A673 (cell line): ENCODE measurements around the gene CALCR. TPM values are rescaled to one million over a fixed set of nuclear protein-coding genes. Genes with fewer than 3 reads are reported as not detected.
A peak's percentile ranks its signal among the peaks of the same experiment; 100 is the strongest.

ENCODE experiments used
- BruUV-seq: library from RNA; stranded (reverse); fragments of 400-500 nt; replicated peaks from 2 replicates; lab custom pipeline; 2021; lab: Mats Ljungman, UMichigan
- CTCF ChIA-PET: fragments of 300-600 bp; sonication (Branson Sonifier 250); formaldehyde crosslinking; loops from one replicate; lab custom pipeline; 2022; ENCODE audit warnings: antibody characterized with exemption; lab: Charles Lee
- POLR2A ChIA-PET: fragments of 300-600 bp; sonication (Branson Sonifier 250); formaldehyde crosslinking; loops from one replicate; lab custom pipeline; 2022; ENCODE audit warnings: antibody characterized with exemption; ENCODE audit not compliant: low non-redundant PET; lab: Charles Lee
- DNase-seq: peaks from one replicate; pipeline ENCODE4 v3.0.0-alpha.2; 2015; ENCODE audit warnings: low spot score
- H3K27ac ChIP-seq: fragments of 200-600 bp; sonication (generic); 2 replicates; pipeline ENCODE4 v1.5.1; 2016; ENCODE audit warnings: mixed run types, low read depth, mild to moderate bottlenecking, mixed read lengths, antibody characterized with exemption, low read length; ENCODE audit not compliant: poor library complexity, severe bottlenecking
- H3K27me3 ChIP-seq: fragments of 200-600 bp; sonication (generic); replicated peaks from 2 replicates; pipeline ENCODE4 v1.6.1; 2017; ENCODE audit warnings: mixed run types, low read depth, mild to moderate bottlenecking, mixed read lengths, antibody characterized with exemption, low read length; ENCODE audit not compliant: insufficient read depth, poor library complexity
- H3K36me3 ChIP-seq: fragments of 200-600 bp; sonication (generic); 2 replicates; pipeline ENCODE4 v1.6.1; 2016; ENCODE audit warnings: mixed run types, mild to moderate bottlenecking, mixed read lengths, antibody characterized with exemption, low read length; ENCODE audit not compliant: insufficient read depth, poor library complexity, severe bottlenecking
- H3K4me1 ChIP-seq: fragments of 200-600 bp; sonication (generic); 2 replicates; pipeline ENCODE4 v1.6.1; 2017; ENCODE audit warnings: mixed run types, mild to moderate bottlenecking, mixed read lengths, antibody characterized with exemption, low read length; ENCODE audit not compliant: insufficient read depth, poor library complexity, severe bottlenecking
- H3K4me3 ChIP-seq: fragments of 200-600 bp; sonication (generic); 2 replicates; pipeline ENCODE4 v1.5.1; 2016; ENCODE audit warnings: low read depth, mixed run types, mild to moderate bottlenecking, mixed read lengths, low read length; ENCODE audit not compliant: poor library complexity, severe bottlenecking
- H3K9me3 ChIP-seq: fragments of 200-600 bp; sonication (generic); 2 replicates; pipeline ENCODE4 v1.6.1; 2016; ENCODE audit warnings: mixed run types, low read depth, mild to moderate bottlenecking, mixed read lengths, antibody characterized with exemption, low read length; ENCODE audit not compliant: poor library complexity, severe bottlenecking
- EZH2 ChIP-seq: fragments of 200-600 bp; sonication (generic); IDR thresholded peaks from 2 replicates; pipeline ENCODE4 v1.6.1; 2017; ENCODE audit warnings: borderline replicate concordance, low read depth, mild to moderate bottlenecking, mixed read lengths, antibody characterized with exemption, low read length; ENCODE audit not compliant: poor library complexity, severe bottlenecking
- intact Hi-C: fragments of 100-400 bp; cut with micrococcal nuclease; formaldehyde crosslinking; loops from one replicate; pipeline ENCODE4 v1.10.0; 2022; ENCODE audit not compliant: unreplicated experiment
- total RNA-seq: library from RNA; stranded (reverse); gene quantifications from 2 replicates; pipeline ENCODE4 v1.2.3, GENCODE V29; 2021
- TF ChIP-seq, protein P1 (sequence below): fragments of 300-800, 200-600 bp; sonication (generic); conservative IDR thresholded peaks from 2 replicates; pipeline ENCODE4 v1.5.1; 2017; ENCODE audit warnings: low read depth, mild to moderate bottlenecking, antibody characterized with exemption, low read length, moderate library complexity, mixed read lengths

The CALCR gene
- total RNA-seq, 1 experiment from 2014 or later: not detected

DNA sequence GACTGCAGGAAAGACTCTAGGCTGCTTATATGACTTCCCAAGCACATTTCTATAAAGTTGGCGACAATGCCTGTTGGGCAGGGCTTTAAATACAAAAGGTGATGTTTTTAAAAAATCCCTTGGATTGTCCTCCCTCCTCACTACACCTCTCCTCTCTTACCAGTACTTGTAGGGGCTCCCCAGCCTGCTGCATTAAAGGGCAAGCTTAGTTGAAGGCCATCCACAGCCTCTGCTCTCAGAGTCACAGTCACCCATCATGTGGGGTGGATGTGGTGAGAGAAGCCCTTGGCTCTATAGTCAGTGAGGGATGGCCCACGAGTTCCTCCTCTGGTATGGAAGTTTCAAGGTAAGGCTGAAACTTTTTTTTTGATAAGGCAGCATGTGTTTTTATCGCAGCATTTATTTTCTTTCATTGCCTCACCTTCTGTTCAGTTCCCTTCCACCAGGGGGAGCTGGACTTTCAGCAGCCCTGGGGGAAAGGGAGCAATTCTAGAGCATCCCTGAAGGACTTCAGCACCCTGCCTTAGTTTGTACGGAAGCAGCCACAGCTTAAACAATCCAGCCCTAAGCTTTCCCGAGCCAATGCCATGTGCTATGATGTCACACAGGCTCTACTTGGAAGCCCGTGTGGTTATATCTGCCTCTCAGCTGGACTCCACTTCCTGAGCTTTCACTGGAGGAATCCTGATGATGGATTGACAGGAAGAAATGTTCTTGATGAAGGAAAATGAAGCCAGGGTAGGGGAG lies 131.9 kb downstream of the CALCR start:
- Histone ChIP-seq H3K4me3 (no peak overlapping the region), H3K9me3 (no peaks in the 10 kb centered on the region), H3K4me1 (no peaks in the 10 kb centered on the region), H3K27ac (no peak overlapping the region), H3K36me3 (no peaks in the 10 kb centered on the region), H3K27me3 (no peaks in the 10 kb centered on the region)
- POLR2A ChIA-PET: no interaction called here
- TF ChIP-seq, protein P1, sequence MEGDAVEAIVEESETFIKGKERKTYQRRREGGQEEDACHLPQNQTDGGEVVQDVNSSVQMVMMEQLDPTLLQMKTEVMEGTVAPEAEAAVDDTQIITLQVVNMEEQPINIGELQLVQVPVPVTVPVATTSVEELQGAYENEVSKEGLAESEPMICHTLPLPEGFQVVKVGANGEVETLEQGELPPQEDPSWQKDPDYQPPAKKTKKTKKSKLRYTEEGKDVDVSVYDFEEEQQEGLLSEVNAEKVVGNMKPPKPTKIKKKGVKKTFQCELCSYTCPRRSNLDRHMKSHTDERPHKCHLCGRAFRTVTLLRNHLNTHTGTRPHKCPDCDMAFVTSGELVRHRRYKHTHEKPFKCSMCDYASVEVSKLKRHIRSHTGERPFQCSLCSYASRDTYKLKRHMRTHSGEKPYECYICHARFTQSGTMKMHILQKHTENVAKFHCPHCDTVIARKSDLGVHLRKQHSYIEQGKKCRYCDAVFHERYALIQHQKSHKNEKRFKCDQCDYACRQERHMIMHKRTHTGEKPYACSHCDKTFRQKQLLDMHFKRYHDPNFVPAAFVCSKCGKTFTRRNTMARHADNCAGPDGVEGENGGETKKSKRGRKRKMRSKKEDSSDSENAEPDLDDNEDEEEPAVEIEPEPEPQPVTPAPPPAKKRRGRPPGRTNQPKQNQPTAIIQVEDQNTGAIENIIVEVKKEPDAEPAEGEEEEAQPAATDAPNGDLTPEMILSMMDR: peak; percentile 75
- TF ChIP-seq EZH2: no peak
- DNase-seq: peak; percentile 78
- no TSS peak for BruUV-seq
- CTCF ChIA-PET: interaction anchor here (0.7 to 1.7 kb wide), 3 partner anchors 107 to 454 kb away, joined by 3 to 4 read pairs (median 4); no protein-coding TSS in a partner anchor
- intact Hi-C loops: no loop called here

- TF ChIP-seq EZH2: no peak
- TF ChIP-seq, protein P1: no peak
- no peak for DNase-seq
- Histone ChIP-seq H3K4me3 (no peak overlapping the region), H3K36me3 (no peaks in the 10 kb centered on the region), H3K27ac (no peak overlapping the region), H3K9me3 (no peaks in the 10 kb centered on the region), H3K27me3 (no peaks in the 10 kb centered on the region), H3K4me1 (no peaks in the 10 kb centered on the region)
- intact Hi-C loops: no loop called here
- no TSS peak for BruUV-seq
- POLR2A ChIA-PET: no interaction called here
- CTCF ChIA-PET: no interaction called here
Observed at GRCh38 chr7:93435791-93436190, 138.7 kb downstream of the CALCR start.

DNA sequence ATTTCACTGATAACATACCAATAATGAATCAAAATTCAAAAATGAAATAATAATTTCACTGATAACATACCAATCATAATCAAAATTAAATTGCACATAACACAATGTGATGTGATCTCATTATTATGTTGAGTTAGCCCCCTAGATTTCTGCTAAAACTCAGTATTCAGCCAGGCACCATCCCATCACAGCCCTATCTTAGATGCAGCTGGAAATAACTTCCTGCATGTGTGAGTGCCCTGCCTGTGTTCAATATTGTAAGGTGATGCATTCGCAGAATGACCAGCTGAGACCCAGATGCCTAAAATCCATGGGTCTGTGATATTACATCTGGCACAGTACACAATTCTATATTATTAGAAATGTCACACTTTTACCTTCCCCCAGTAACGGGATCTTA lies 142.4 kb downstream of the CALCR start:
- Histone ChIP-seq H3K4me3 (no peak overlapping the region), H3K4me1 (no peaks in the 10 kb centered on the region), H3K27me3 (no peaks in the 10 kb centered on the region), H3K36me3 (no peaks in the 10 kb centered on the region), H3K9me3 (no peaks in the 10 kb centered on the region), H3K27ac (no peak overlapping the region)
- ChIA-PET CTCF (no interaction called here), POLR2A (no interaction called here)
- TF ChIP-seq, protein P1: no peak
- TF ChIP-seq EZH2: no peak
- intact Hi-C loops: no loop called here
- BruUV-seq: no TSS peak
- DNase-seq: no peak
